A549 (cell line): ENCODE data around the gene DACT2. TPM values are rescaled to one million over a fixed set of nuclear protein-coding genes. Genes with fewer than 3 reads are reported as not detected.

Experiments used
- ATAC-seq, 2 experiments: fragments of 200-7000 bp in 1 of 2; fragments of >200 bp in 1 of 2; cut with Nextera tagmentation in 1 of 2; cut with Tn5 transposase in 1 of 2; 3 replicates each; pipeline versions ENCODE4 v1.8.0 to v1.9.1; 2018 to 2020; ENCODE audit warnings: mild to moderate bottlenecking in 1 of 2, moderate library complexity in 1 of 2
- CTCF ChIA-PET: fragments of 300-600 bp; sonication (Branson Sonifier 250); formaldehyde crosslinking; extraction: SDS; loops from one replicate; lab custom pipeline; 2021; ENCODE audit warnings: antibody characterized with exemption, inconsistent platforms; lab: Yijun Ruan, JAX
- POLR2A ChIA-PET: fragments of 350-600 bp; formaldehyde crosslinking; extraction: SDS; loops from one replicate; lab custom pipeline; 2021; ENCODE audit warnings: antibody characterized with exemption, inconsistent platforms; lab: Yijun Ruan, JAX
- DNase-seq, 2 experiments: peaks; one replicate each; pipeline versions ENCODE4 v3.0.0 to v3.0.0-alpha.2; 2011 to 2016; ENCODE audit warnings: low read depth in 1 of 2, low spot score in 1 of 2
- FAIRE-seq: peaks from 2 replicates; lab custom pipeline; 2011; peaks lifted over from hg19 to GRCh38; lab: Jason Lieb, UNC
- H3K27ac ChIP-seq, 2 experiments: fragments of >200 bp; sonication (Bioruptor Twin); formaldehyde crosslinking; 3 replicates each; pipeline ENCODE4 v1.5.1; 2016 to 2017
- H3K4me1 ChIP-seq: fragments of >200 bp; sonication (Bioruptor Twin); formaldehyde crosslinking; 3 replicates; pipeline ENCODE4 v1.6.1; 2016
- H3K4me2 ChIP-seq: fragments of >200 bp; sonication (Bioruptor Twin); formaldehyde crosslinking; 3 replicates; pipeline ENCODE4 v1.6.1; 2016
- H3K4me3 ChIP-seq: fragments of >200 bp; sonication (Bioruptor Twin); formaldehyde crosslinking; 3 replicates; pipeline ENCODE4 v1.5.1; 2016
- H3K9me3 ChIP-seq: fragments of >200 bp; sonication (Bioruptor Twin); formaldehyde crosslinking; 3 replicates; pipeline ENCODE4 v1.6.1; 2016
- BCL3 ChIP-seq: fragments of >200 bp; sonication (Bioruptor Twin); formaldehyde crosslinking; IDR thresholded peaks from 3 replicates; pipeline ENCODE4 v1.6.1; 2016
- BHLHE40 ChIP-seq: IDR thresholded peaks from 2 replicates; pipeline ENCODE4 v1.6.1; 2012; ENCODE audit warnings: low read depth, low read length, inconsistent platforms
- CBX2 ChIP-seq: fragments of 200-600 bp; sonication (generic); IDR thresholded peaks from 2 replicates; pipeline ENCODE4 v1.6.1; 2016; ENCODE audit warnings: low read depth, mild to moderate bottlenecking, borderline replicate concordance
- CBX8 ChIP-seq: fragments of 200-600 bp; sonication (generic); IDR thresholded peaks from 2 replicates; pipeline ENCODE4 v1.6.1; 2016
- E2F6 ChIP-seq: IDR thresholded peaks from 2 replicates; pipeline ENCODE4 v1.6.1; 2012; ENCODE audit warnings: low read depth, borderline replicate concordance
- ESRRA ChIP-seq: fragments of 150-350 bp; IDR thresholded peaks from 2 replicates; pipeline ENCODE4 v1.6.1; 2014; ENCODE audit warnings: mild to moderate bottlenecking, low read length, borderline replicate concordance
- FOSL2 ChIP-seq, 2 experiments: fragments of 450-650 bp in 1 of 2; fragments of >200 bp in 1 of 2; sonication (Bioruptor Twin) in 1 of 2; formaldehyde crosslinking; IDR thresholded peaks; 2 replicates each; pipeline versions ENCODE4 v1.5.0 to v1.6.1; 2016 to 2020; ENCODE audit warnings: mild to moderate bottlenecking in 1 of 2, moderate library complexity in 1 of 2
- FOXS1 ChIP-seq: fragments of 250-450 bp; sonication (Bioruptor Pico); IDR thresholded peaks from 2 replicates; pipeline ENCODE4 v1.5.0; 2020; ENCODE audit warnings: mild to moderate bottlenecking, moderate library complexity
- HES2 ChIP-seq: fragments of >200 bp; sonication (Bioruptor Twin); formaldehyde crosslinking; IDR thresholded peaks from 2 replicates; pipeline ENCODE4 v1.6.1; 2016
- HEYL ChIP-seq: fragments of 250-450 bp; sonication (Bioruptor Pico); IDR thresholded peaks from 2 replicates; pipeline ENCODE4 v1.8.0; 2021; ENCODE audit warnings: mild to moderate bottlenecking, moderate library complexity
- HOXA7 ChIP-seq: fragments of 250-450 bp; sonication (Bioruptor Pico); IDR thresholded peaks from 2 replicates; pipeline ENCODE4 v1.5.0; 2020; ENCODE audit warnings: mild to moderate bottlenecking, moderate library complexity
- HOXB13 ChIP-seq: fragments of 250-450 bp; sonication (Bioruptor Pico); IDR thresholded peaks from 2 replicates; pipeline ENCODE4 v1.5.0; 2020; ENCODE audit warnings: low read depth, mild to moderate bottlenecking, moderate library complexity
- JUNB ChIP-seq: fragments of >200 bp; sonication (Bioruptor Twin); formaldehyde crosslinking; IDR thresholded peaks from 2 replicates; pipeline ENCODE4 v1.6.1; 2016
- MAX ChIP-seq: IDR thresholded peaks from 2 replicates; pipeline ENCODE4 v1.6.1; 2012
- NR3C1 ChIP-seq: fragments of >200 bp; sonication (Bioruptor Twin); formaldehyde crosslinking; IDR thresholded peaks from 3 replicates; pipeline ENCODE4 v1.6.1; 2017
- PBX3 ChIP-seq: IDR thresholded peaks from 2 replicates; pipeline ENCODE4 v1.6.1; 2012
- PHF8 ChIP-seq: fragments of 200-600 bp; sonication (generic); IDR thresholded peaks from 2 replicates; pipeline ENCODE4 v1.6.1; 2016; ENCODE audit warnings: low read depth, mild to moderate bottlenecking, antibody characterized with exemption, moderate library complexity, borderline replicate concordance
- POLR2AphosphoS2 ChIP-seq: conservative IDR thresholded peaks from 2 replicates; pipeline ENCODE4 v1.6.1; 2012; ENCODE audit warnings: low read length, improper control_type of control experiment, inconsistent platforms
- RAD21 ChIP-seq, 2 experiments: fragments of >200 bp in 1 of 2; sonication (Bioruptor Twin) in 1 of 2; formaldehyde crosslinking in 1 of 2; IDR thresholded peaks in 1 of 2; conservative IDR thresholded peaks in 1 of 2; 2 replicates in 1 of 2; 3 replicates in 1 of 2; pipeline ENCODE4 v1.6.1; 2012 to 2018; ENCODE audit warnings: inconsistent platforms in 1 of 2
- RARB ChIP-seq: fragments of 250-450 bp; sonication (Bioruptor Pico); IDR thresholded peaks from 2 replicates; pipeline ENCODE4 v1.8.0; 2021; ENCODE audit warnings: mild to moderate bottlenecking, moderate library complexity
- RCOR1 ChIP-seq: fragments of 150-350 bp; IDR thresholded peaks from 2 replicates; pipeline ENCODE4 v1.6.1; 2014; ENCODE audit warnings: antibody characterized with exemption, low read length, low read depth
- RFX5 ChIP-seq: fragments of 450-650 bp; IDR thresholded peaks from 2 replicates; pipeline ENCODE4 v1.7.1; 2014; ENCODE audit warnings: antibody characterized with exemption, mild to moderate bottlenecking, moderate library complexity
- TFCP2L1 ChIP-seq: fragments of 250-450 bp; sonication (Bioruptor Pico); IDR thresholded peaks from 2 replicates; pipeline ENCODE4 v1.5.0; 2021; ENCODE audit warnings: mild to moderate bottlenecking
- TP53 ChIP-seq: fragments of 250-450 bp; sonication (Bioruptor Pico); IDR thresholded peaks from 2 replicates; pipeline ENCODE4 v1.5.0; 2021; ENCODE audit warnings: mild to moderate bottlenecking, moderate library complexity
- USF2 ChIP-seq: fragments of 450-650 bp; IDR thresholded peaks from 2 replicates; pipeline ENCODE4 v1.6.1; 2014; ENCODE audit warnings: antibody characterized with exemption
- ZFP36 ChIP-seq: fragments of 450-650 bp; IDR thresholded peaks from 2 replicates; pipeline ENCODE4 v1.6.1; 2014; ENCODE audit warnings: borderline replicate concordance; ENCODE audit not compliant: partially characterized antibody
- whole genome bisulfite sequencing: methylation state at CpG from one replicate; pipeline ENCODE4 v1.1.6; 2017; ENCODE audit errors: missing lambda C conversion rate; 5-methylcytosine and 5-hydroxymethylcytosine counted together
- polyA plus RNA-seq, 4 experiments: library from polyadenylated mRNA; depleted of rRNA in 3 of 4; stranded (reverse); fragments of >200 nt; fragmentation: RNase III in 1 of 4; extraction: RNeasy Plus Mini Kit Qiagen cat#74134 plus additional on column Dnase treatment in 1 of 4; gene quantifications; 2 replicates in 3 of 4; 3 replicates in 1 of 4; pipeline ENCODE4 v1.2.3, GENCODE V29; 2011 to 2017

Gene DACT2
- polyA plus RNA-seq, 2 of the 4 experiments (the other 2 are of a cell fraction), result 0.63 to 1.5 TPM

- TF ChIP-seq POLR2AphosphoS2, result no peak
- TF ChIP-seq HES2, result no peak
These were observed 32.5 kb upstream of the DACT2 start (continued) for GRCh38 chr6:168352096-168352495.

- CTCF ChIA-PET, result no interaction called here
- no peak for FAIRE-seq
These were observed 30.2 kb upstream of the DACT2 start for GRCh38 chr6:168349718-168350210.

GRCh38 chr6:168348186-168348585 is 28.6 kb upstream of the DACT2 start:
- no peak for FAIRE-seq
- POLR2A ChIA-PET, result no interaction called here
- WGBS, result 74% methylated on average over 4 of the region's 8 CpGs
- H3K9me3 ChIP-seq, result no peaks in the 10 kb centered on the region; the same call in 2 of the 3 replicates
- no peak for DNase-seq
- no peak overlapping the region for H3K27ac ChIP-seq
- no peak overlapping the region for H3K4me2 ChIP-seq
- CTCF ChIA-PET, result interaction anchor here (1.3 kb wide), 1 partner anchor 22 kb away, joined by 3 read pairs; no protein-coding TSS in a partner anchor
- no peak for TF ChIP-seq FOXS1 (CRISPR knock-in tag)
- TF ChIP-seq ESRRA, result no peak
- TF ChIP-seq RCOR1, result no peak
- TF ChIP-seq USF2, result no peak
- no peak for TF ChIP-seq RAD21 (conservative IDR thresholded peaks at IDR 0.05 in 1 of 2, IDR thresholded peaks at IDR 0.05 in 1 of 2)
- no peak for TF ChIP-seq FOSL2 (IDR thresholded peaks at IDR 0.05)
- no peak for TF ChIP-seq FOSL2 (CRISPR knock-in tag; IDR thresholded peaks at IDR 0.05)
- TF ChIP-seq JUNB, result no peak
- TF ChIP-seq, all 56 proteins: peak for 0
- Histone ChIP-seq H3K4me3 (no peak overlapping the region), H3K4me1 (no peaks in the 10 kb centered on the region)
- ATAC-seq, result no peak

More at GRCh38 chr6:168349718-168350210, 30.2 kb upstream of the DACT2 start:
- DNase-seq (no peak), ATAC-seq (no peak)
- no peaks in the 10 kb centered on the region; the same call in 2 of the 3 replicates for H3K9me3 ChIP-seq
- H3K4me3 ChIP-seq, result no peak overlapping the region
- no peak overlapping the region for H3K27ac ChIP-seq
- POLR2A ChIA-PET, result no interaction called here
- H3K4me2 ChIP-seq, result no peak overlapping the region
- no peaks in the 10 kb centered on the region for H3K4me1 ChIP-seq
- 70% methylated on average over 4 of the region's 4 CpGs for WGBS
- TF ChIP-seq RARB, result no peak
- no peak for TF ChIP-seq HOXB13 (CRISPR knock-in tag)
- TF ChIP-seq CBX8, result no peak
- TF ChIP-seq NR3C1, result no peak
- no peak for TF ChIP-seq RFX5
- no peak for TF ChIP-seq HES2
- no peak for TF ChIP-seq PHF8

GRCh38 chr6:168347615-168348014 is 28.0 kb upstream of the DACT2 start:
- H3K27ac ChIP-seq, result no peak overlapping the region
- ATAC-seq (no peak), DNase-seq (no peak), FAIRE-seq (no peak)
- no peaks in the 10 kb centered on the region; the same call in 2 of the 3 replicates for H3K9me3 ChIP-seq
- H3K4me3 ChIP-seq, result no peak overlapping the region
- 77% methylated on average over 13 of the region's 17 CpGs for WGBS
- TF ChIP-seq HOXA7 (CRISPR knock-in tag) (no peak), NR3C1 (no peak), PHF8 (no peak), HEYL (CRISPR knock-in tag) (no peak), MAX (no peak), TFCP2L1 (CRISPR knock-in tag) (no peak), CBX2 (no peak), PBX3 (no peak), RFX5 (no peak), TP53 (CRISPR knock-in tag) (no peak), CBX8 (no peak), BCL3 (no peak), RAD21 (conservative IDR thresholded peaks at IDR 0.05 in 1 of 2, IDR thresholded peaks at IDR 0.05 in 1 of 2) (no peak), ZFP36 (no peak), E2F6 (no peak), BHLHE40 (no peak)
- ChIA-PET CTCF (interaction anchor here (0.9 to 1.3 kb wide), 2 partner anchors 8 to 23 kb away, joined by 3 read pairs; no protein-coding TSS in a partner anchor), POLR2A (no interaction called here)
- H3K4me2 ChIP-seq, result no peak overlapping the region
- no peaks in the 10 kb centered on the region for H3K4me1 ChIP-seq
